SU-DHL-6 (cell line): ENCODE results near the gene CRPPA.
"Not testable (repeated sequence)": the region's sequence is repeated elsewhere in the genome, so short reads cannot be mapped to it uniquely, and the experiment has no call there.

Experiments used
- H2AFZ ChIP-seq: fragments of 200-600 bp; sonication (generic); 2 replicates; pipeline ENCODE4 v1.6.1; 2014; ENCODE audit warnings: low read depth, mild to moderate bottlenecking, moderate library complexity, mixed read lengths, antibody characterized with exemption, low read length; ENCODE audit not compliant: severe bottlenecking
- H3F3A ChIP-seq: fragments of 200-600 bp; shearing (Covaris generic); 2 replicates; pipeline ENCODE4 v1.6.0; 2016; ENCODE audit warnings: antibody characterized with exemption, mild to moderate bottlenecking; ENCODE audit not compliant: insufficient read depth
- H3K27ac ChIP-seq: fragments of 200-600 bp; sonication (generic); 2 replicates; pipeline ENCODE4 v1.5.1; 2016; ENCODE audit warnings: low read depth, mild to moderate bottlenecking, low read length, moderate library complexity, mixed read lengths
- H3K27me3 ChIP-seq: fragments of 200-600 bp; sonication (generic), shearing (Covaris generic); 2 replicates; pipeline ENCODE4 v1.6.0; 2014; ENCODE audit warnings: mild to moderate bottlenecking, low read length
- H3K36me3 ChIP-seq: fragments of 200-600 bp; sonication (generic); 2 replicates; pipeline ENCODE4 v1.6.1; 2014; ENCODE audit warnings: mild to moderate bottlenecking, low read length, mixed read lengths
- H3K4me2 ChIP-seq: fragments of 300-600, 200-600 bp; shearing (Covaris generic), sonication (generic); 2 replicates; pipeline ENCODE4 v1.6.0; 2014; ENCODE audit warnings: low read length, low read depth, mild to moderate bottlenecking; ENCODE audit not compliant: poor library complexity, severe bottlenecking
- H3K4me3 ChIP-seq: fragments of 200-600 bp; sonication (generic); 2 replicates; pipeline ENCODE4 v1.5.1; 2014; ENCODE audit warnings: antibody characterized with exemption, low read length, mild to moderate bottlenecking, mixed read lengths; ENCODE audit not compliant: insufficient read depth, poor library complexity, severe bottlenecking
- H3K79me2 ChIP-seq: fragments of 200-600 bp; sonication (generic); 2 replicates; pipeline ENCODE4 v1.6.1; 2014; ENCODE audit warnings: mild to moderate bottlenecking, low read length, moderate library complexity; ENCODE audit not compliant: insufficient read depth
- H3K9ac ChIP-seq: fragments of 200-600 bp; sonication (generic); 2 replicates; pipeline ENCODE4 v1.7.0; 2014; ENCODE audit warnings: mild to moderate bottlenecking, low read length
- H3K9me2 ChIP-seq: fragments of 200-600 bp; sonication (generic); replicated peaks from 2 replicates; pipeline ENCODE4 v1.6.1; 2014; ENCODE audit warnings: low read length; ENCODE audit not compliant: insufficient read depth
- H3K9me3 ChIP-seq: fragments of 200-600 bp; sonication (generic); 2 replicates; pipeline ENCODE4 v1.6.1; 2014; ENCODE audit warnings: low read length, mixed read lengths; ENCODE audit not compliant: insufficient read depth
- H4K20me1 ChIP-seq: fragments of 200-600 bp; sonication (generic); 2 replicates; pipeline ENCODE4 v1.6.1; 2014; ENCODE audit warnings: low read depth, mild to moderate bottlenecking, antibody characterized with exemption, low read length, moderate library complexity, mixed read lengths
- CTCF ChIP-seq: fragments of 200-600 bp; sonication (generic); IDR thresholded peaks from one replicate; pipeline ENCODE4 v1.5.1; 2017; ENCODE audit warnings: antibody characterized with exemption, mild to moderate bottlenecking, low read length, moderate library complexity; ENCODE audit not compliant: insufficient read depth, poor library complexity, severe bottlenecking
- EZH2phosphoT487 ChIP-seq: fragments of 200-600 bp; sonication (generic), shearing (Covaris generic); conservative IDR thresholded peaks from 2 replicates; pipeline ENCODE4 v1.6.1; 2018; ENCODE audit warnings: mild to moderate bottlenecking, antibody characterized with exemption, low read length, moderate library complexity, mixed read lengths

CRPPA gene

GRCh38 chr7:16393862-16394422 lies 27.4 kb downstream of the CRPPA start:
- H3K4me3 ChIP-seq, result no peak overlapping the region
- no peak for TF ChIP-seq CTCF
- no peak for TF ChIP-seq EZH2phosphoT487
- H3F3A ChIP-seq, result peaks cover 11% of the 10 kb centered on the region
- H3K36me3 ChIP-seq, result no peaks in the 10 kb centered on the region
- no peaks in the 10 kb centered on the region for H3K27me3 ChIP-seq
- H3K4me2 ChIP-seq, result no peak overlapping the region
- no peak overlapping the region for H3K27ac ChIP-seq
- H4K20me1 ChIP-seq, result no peaks in the 10 kb centered on the region
- peaks cover 27% of the 10 kb centered on the region; the same call in 1 of the 2 replicates for H3K9me3 ChIP-seq
- no peak overlapping the region for H3K9ac ChIP-seq
- H2AFZ ChIP-seq, result no peak overlapping the region
- H3K9me2 ChIP-seq, result no peaks in the 10 kb centered on the region
- no peaks in the 10 kb centered on the region for H3K79me2 ChIP-seq

GRCh38 chr7:16392990-16393523 lies 28.3 kb downstream of the CRPPA start:
- no peak for TF ChIP-seq EZH2phosphoT487
- no peak for TF ChIP-seq CTCF
- Histone ChIP-seq H3K4me3 (no peak overlapping the region), H3F3A (peaks cover 11% of the 10 kb centered on the region), H4K20me1 (no peaks in the 10 kb centered on the region), H3K4me2 (no peak overlapping the region), H3K9ac (no peak overlapping the region), H3K79me2 (no peaks in the 10 kb centered on the region), H3K9me3 (peaks cover 18% of the 10 kb centered on the region; the same call in 1 of the 2 replicates), H3K9me2 (no peaks in the 10 kb centered on the region), H3K27ac (no peak overlapping the region), H3K36me3 (no peaks in the 10 kb centered on the region), H2AFZ (no peak overlapping the region), H3K27me3 (no peaks in the 10 kb centered on the region)

- not testable (repeated sequence) for H3K36me3 ChIP-seq, H3K9me2 ChIP-seq, H3K79me2 ChIP-seq, H3K9ac ChIP-seq, H3K4me3 ChIP-seq, H3K4me2 ChIP-seq, H3K27me3 ChIP-seq, H3K27ac ChIP-seq, H3K9me3 ChIP-seq, H2AFZ ChIP-seq, H4K20me1 ChIP-seq, H3F3A ChIP-seq
Observed at GRCh38 chr7:16383786-16384185, 37.6 kb downstream of the CRPPA start.

- not testable (repeated sequence) for H3K9ac ChIP-seq, H4K20me1 ChIP-seq, H3F3A ChIP-seq, H3K4me3 ChIP-seq, H3K9me3 ChIP-seq, H3K27ac ChIP-seq, H3K4me2 ChIP-seq, H3K36me3 ChIP-seq, H3K27me3 ChIP-seq, H3K79me2 ChIP-seq, H2AFZ ChIP-seq, H3K9me2 ChIP-seq
Observed at GRCh38 chr7:16383103-16383502, 38.2 kb downstream of the CRPPA start.
